Endothelial cell of umbilical vein (primary cell): ENCODE results near the gene UNC13D. TPM values are rescaled to one million over a fixed set of nuclear protein-coding genes. Genes with fewer than 3 reads are reported as not detected.

Experiments
- BruUV-seq: library from RNA; stranded (reverse); fragments of 400-500 nt; replicated peaks from 2 replicates; lab custom pipeline; 2021; lab: Mats Ljungman, UMichigan
- CTCF ChIA-PET: fragments of 300-600, 350-600 bp; sonication (Branson Sonifier 250); formaldehyde crosslinking; loops from one replicate; lab custom pipeline; 2021; ENCODE audit warnings: antibody characterized with exemption, inconsistent platforms; lab: Charles Lee
- POLR2A ChIA-PET: fragments of 300-600, 350-600 bp; sonication (Branson Sonifier 250); formaldehyde crosslinking; loops from one replicate; lab custom pipeline; 2021; ENCODE audit warnings: antibody characterized with exemption, inconsistent platforms; lab: Charles Lee
- DNase-seq: peaks from one replicate; pipeline ENCODE4 v3.0.0-alpha.2; 2011; ENCODE audit warnings: low read depth, low spot score
- FAIRE-seq: peaks from 2 replicates; lab custom pipeline; 2011; peaks lifted over from hg19 to GRCh38; lab: Jason Lieb, UNC
- H2AFZ ChIP-seq: 2 replicates; pipeline ENCODE4 v1.6.0; 2012; ENCODE audit warnings: low read depth, low read length, control low read depth, inconsistent platforms
- H3K27ac ChIP-seq: 2 replicates; pipeline ENCODE4 v1.5.1; 2011; ENCODE audit warnings: low read depth, mild to moderate bottlenecking, control low read depth, low read length, moderate library complexity; ENCODE audit not compliant: insufficient read depth
- H3K27me3 ChIP-seq, 2 experiments: 2 replicates each; pipeline versions ENCODE4 v1.6.0 to v1.6.1; 2011; ENCODE audit warnings: low read length in 2 of 2, mixed read lengths in 1 of 2; ENCODE audit not compliant: control insufficient read depth in 2 of 2, insufficient read depth in 2 of 2
- H3K36me3 ChIP-seq, 2 experiments: 2 replicates in 1 of 2; 3 replicates in 1 of 2; pipeline ENCODE4 v1.5.1; 2011; ENCODE audit warnings: low read length in 2 of 2, mild to moderate bottlenecking in 1 of 2, moderate library complexity in 1 of 2; ENCODE audit not compliant: control insufficient read depth in 2 of 2, insufficient read depth in 2 of 2; ENCODE audit errors: extremely low read depth in 1 of 2
- H3K4me1 ChIP-seq: 3 replicates; pipeline ENCODE4 v1.5.1; 2011; ENCODE audit warnings: mild to moderate bottlenecking, low read length; ENCODE audit not compliant: control insufficient read depth, insufficient read depth; ENCODE audit errors: extremely low read depth
- H3K4me2 ChIP-seq: 2 replicates; pipeline ENCODE4 v1.6.1; 2011; ENCODE audit warnings: low read length, control low read depth, mixed read lengths; ENCODE audit not compliant: insufficient read depth
- H3K4me3 ChIP-seq, 3 experiments: fragments of 200-600 bp in 1 of 3; sonication (generic), shearing (Covaris generic) in 1 of 3; replicated peaks in 1 of 3; 2 replicates each; pipeline ENCODE4 v1.5.1; 2011 to 2016; ENCODE audit warnings: control low read depth in 3 of 3, low read length in 3 of 3, mild to moderate bottlenecking in 2 of 3, inconsistent platforms in 1 of 3, low read depth in 1 of 3, moderate library complexity in 1 of 3; ENCODE audit not compliant: insufficient read depth in 1 of 3
- H3K79me2 ChIP-seq: 2 replicates; pipeline ENCODE4 v1.6.0; 2012; ENCODE audit warnings: low read length, inconsistent platforms; ENCODE audit not compliant: control insufficient read depth, insufficient read depth
- H3K9ac ChIP-seq: replicated peaks from 2 replicates; pipeline ENCODE3; 2011; ENCODE audit warnings: low read length, control low read depth; ENCODE audit not compliant: insufficient read depth; ENCODE audit errors: extremely low read depth
- H3K9me1 ChIP-seq: replicated peaks from 3 replicates; pipeline ENCODE4 v1.6.0; 2011; ENCODE audit warnings: mild to moderate bottlenecking, low read length; ENCODE audit not compliant: control insufficient read depth, insufficient read depth; ENCODE audit errors: extremely low read depth
- H3K9me3 ChIP-seq: replicated peaks from 2 replicates; pipeline ENCODE4 v1.5.1; 2012; ENCODE audit warnings: low read length, inconsistent platforms; ENCODE audit not compliant: control insufficient read depth, insufficient read depth
- H4K20me1 ChIP-seq: replicated peaks from 2 replicates; pipeline ENCODE3; 2011; ENCODE audit warnings: mild to moderate bottlenecking, low read length; ENCODE audit not compliant: control insufficient read depth, insufficient read depth; ENCODE audit errors: extremely low read depth
- CTCF ChIP-seq, 2 donors: IDR thresholded peaks; 1 replicate in 1 of 2; 2 replicates in 1 of 2; pipeline ENCODE4 v1.5.1; 2011; ENCODE audit warnings: low read length in 2 of 2, mild to moderate bottlenecking in 2 of 2, moderate library complexity in 2 of 2, control low read depth in 1 of 2, inconsistent platforms in 1 of 2, low read depth in 1 of 2; ENCODE audit not compliant: insufficient read depth in 1 of 2; ENCODE audit errors: extremely low read depth in 1 of 2
- EZH2 ChIP-seq: IDR thresholded peaks from 2 replicates; pipeline ENCODE4 v1.6.1; 2012; ENCODE audit warnings: borderline replicate concordance, low read depth, mild to moderate bottlenecking, moderate library complexity, low read length, inconsistent platforms; ENCODE audit not compliant: severe bottlenecking
- FOS ChIP-seq: IDR thresholded peaks from 2 replicates; pipeline ENCODE4 v1.6.1; 2011; ENCODE audit warnings: mild to moderate bottlenecking, low read length, moderate library complexity, borderline replicate concordance; ENCODE audit not compliant: insufficient read depth
- GATA2 ChIP-seq: IDR thresholded peaks from 2 replicates; pipeline ENCODE4 v1.7.0; 2011; ENCODE audit warnings: low read depth, mild to moderate bottlenecking, moderate library complexity, mixed read lengths, low read length; ENCODE audit not compliant: insufficient read length, insufficient read depth
- JUN ChIP-seq: IDR thresholded peaks from 2 replicates; pipeline ENCODE4 v1.6.1; 2011; ENCODE audit warnings: borderline replicate concordance, low read depth; ENCODE audit not compliant: insufficient read length, insufficient read depth
- MAX ChIP-seq: IDR thresholded peaks from 2 replicates; pipeline ENCODE4 v1.6.1; 2011; ENCODE audit not compliant: insufficient read depth, insufficient read length
- MYC ChIP-seq: IDR thresholded peaks from one replicate; pipeline ENCODE4 v1.6.1; 2011; ENCODE audit warnings: mild to moderate bottlenecking, low read depth, low read length
- POLR2A ChIP-seq: IDR thresholded peaks from 2 replicates; pipeline ENCODE4 v1.6.1; 2012; ENCODE audit warnings: low read depth, mild to moderate bottlenecking, control low read depth, low read length
- POLR2AphosphoS5 ChIP-seq: IDR thresholded peaks from 2 replicates; pipeline ENCODE4 v1.6.1; 2012; ENCODE audit warnings: low read depth, mild to moderate bottlenecking, control low read depth, low read length, moderate library complexity; ENCODE audit not compliant: insufficient read depth
- dilution Hi-C: fragments of 300-500 bp; cut with MboI; formaldehyde crosslinking; loops from one replicate; pipeline ENCODE4 v1.15.0; 2019; ENCODE audit warnings: low sequenced_read_pairs; ENCODE audit not compliant: extremely low pct_ligation_motif_present
- intact Hi-C: fragments of 100-400 bp; cut with micrococcal nuclease; formaldehyde crosslinking; loops from one replicate; pipeline ENCODE4 v1.10.0; 2022
- polyA plus RNA-seq, 4 experiments: library from polyadenylated mRNA; depleted of rRNA in 3 of 4; stranded (reverse) in 3 of 4; unstranded in 1 of 4; fragments of >200 nt; gene quantifications; 2 replicates each; pipeline versions ENCODE4 v1.2.1 to v1.2.3, GENCODE V29; 2011 to 2012; ENCODE audit warnings: missing spikeins in 1 of 4
- total RNA-seq: library from RNA; stranded (reverse); gene quantifications from 2 replicates; pipeline ENCODE4 v1.2.3, GENCODE V29; 2021

UNC13D gene
- total and polyA plus RNA-seq, 2 donors (not counting 3 experiments of a cell fraction or from before 2014, with no cell fraction given): 6.9 to 14.9 TPM

- no peak overlapping the region for H3K4me2 ChIP-seq
- H3K4me1 ChIP-seq: no peaks in the 10 kb centered on the region
- no peak overlapping the region for H3K27ac ChIP-seq
- H3K9me1 ChIP-seq: no peaks in the 10 kb centered on the region
- H3K79me2 ChIP-seq: no peaks in the 10 kb centered on the region
- POLR2A ChIA-PET: no interaction called here
- no peak overlapping the region for H3K4me3 ChIP-seq
- no peak for DNase-seq
- no peak for TF ChIP-seq POLR2AphosphoS5
- no peak for TF ChIP-seq EZH2
- no peak for TF ChIP-seq GATA2
- no peak for TF ChIP-seq POLR2A
- no peak for TF ChIP-seq FOS
- no peak for TF ChIP-seq CTCF (IDR thresholded peaks at IDR 0.05; ENCODE audit: extremely low read depth in 1 of 2, insufficient read depth in 1 of 2, low read depth in 1 of 2, low read length in 2 of 2)
- TF ChIP-seq MYC: no peak
- TF ChIP-seq JUN: no peak
- TF ChIP-seq MAX: no peak
- no peak overlapping the region for H2AFZ ChIP-seq
- intact Hi-C loops: no loop called here
- peaks cover 0 to 49% of the 10 kb centered on the region in 2 experiments for H3K36me3 ChIP-seq
- CTCF ChIA-PET: interaction anchor here (1.1 to 1.8 kb wide), 2 partner anchors 9 to 38 kb away, joined by 3 to 6 read pairs; no protein-coding TSS in a partner anchor
- FAIRE-seq: no peak
- no peaks in the 10 kb centered on the region for H3K9me3 ChIP-seq
- no peaks in the 10 kb centered on the region for H3K27me3 ChIP-seq
- no peaks in the 10 kb centered on the region for H4K20me1 ChIP-seq
- no peak overlapping the region for H3K9ac ChIP-seq
- no TSS peak for BruUV-seq
- dilution Hi-C loops: no loop called here
Measured at GRCh38 chr17:75821552-75821951, 22.7 kb downstream of the UNC13D start.
